HG02763 (cell line): ENCODE data around the gene DHH.

Experiments
- ATAC-seq: cut with Tn5 transposase; IDR thresholded peaks from one replicate; pipeline ENCODE4 v1.9.1; 2021; ENCODE audit warnings: mild to moderate bottlenecking, moderate library complexity; ENCODE audit not compliant: unreplicated experiment

Gene DHH

DNA sequence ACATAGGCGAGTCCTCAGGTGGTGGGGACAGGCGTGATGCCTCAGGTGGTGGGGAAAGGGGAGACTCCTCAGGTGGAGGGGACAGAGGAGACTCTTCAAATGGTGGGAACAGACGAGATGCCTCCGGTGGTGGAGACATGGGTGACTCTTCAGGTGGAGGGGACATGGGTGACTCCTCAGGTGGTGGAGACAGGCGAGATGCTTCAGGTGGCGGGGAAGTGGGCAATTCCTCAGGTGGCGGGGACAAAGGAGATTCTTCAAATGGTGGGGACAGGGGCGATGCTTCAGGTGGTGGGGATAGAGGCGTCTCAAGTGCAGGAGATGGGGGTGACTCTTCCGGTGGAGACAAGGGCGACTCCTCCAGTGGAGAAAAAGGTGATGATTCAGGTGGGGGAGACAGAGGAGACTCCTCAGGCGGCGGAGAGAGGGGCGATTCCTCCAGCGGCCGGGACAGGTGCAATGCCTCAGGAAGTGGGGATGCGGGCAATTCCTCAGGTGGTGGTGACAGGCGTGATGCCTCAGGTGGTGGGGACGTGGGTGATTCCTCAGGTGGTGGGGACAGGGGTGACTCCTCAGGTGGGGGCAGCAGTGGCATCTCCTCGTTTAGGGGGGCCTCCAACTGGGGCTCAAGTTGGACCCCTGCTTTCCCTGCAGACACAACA lies 42.7 kb downstream of the DHH start:
- no peak for ATAC-seq

DNA sequence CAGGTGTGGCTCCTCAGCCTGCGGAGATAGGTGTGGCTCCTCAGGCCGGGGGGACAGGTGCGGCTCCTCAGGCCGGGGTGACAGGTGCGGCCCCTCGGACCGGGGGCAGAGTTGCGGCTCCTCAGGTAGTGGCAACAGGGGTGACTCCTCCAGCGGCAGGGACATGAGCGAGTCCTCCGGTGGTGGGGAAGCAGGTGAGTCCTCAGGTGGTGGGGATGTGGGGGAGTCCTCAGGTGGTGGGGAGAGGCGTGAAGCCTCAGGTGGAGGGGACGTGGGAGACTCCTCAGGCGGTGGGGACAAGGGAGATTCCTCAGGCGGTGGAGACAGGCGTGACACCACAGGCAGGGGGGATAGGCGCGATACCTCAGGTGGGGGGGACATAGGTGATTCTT lies 43.2 kb downstream of the DHH start:
- ATAC-seq = no peak

DNA sequence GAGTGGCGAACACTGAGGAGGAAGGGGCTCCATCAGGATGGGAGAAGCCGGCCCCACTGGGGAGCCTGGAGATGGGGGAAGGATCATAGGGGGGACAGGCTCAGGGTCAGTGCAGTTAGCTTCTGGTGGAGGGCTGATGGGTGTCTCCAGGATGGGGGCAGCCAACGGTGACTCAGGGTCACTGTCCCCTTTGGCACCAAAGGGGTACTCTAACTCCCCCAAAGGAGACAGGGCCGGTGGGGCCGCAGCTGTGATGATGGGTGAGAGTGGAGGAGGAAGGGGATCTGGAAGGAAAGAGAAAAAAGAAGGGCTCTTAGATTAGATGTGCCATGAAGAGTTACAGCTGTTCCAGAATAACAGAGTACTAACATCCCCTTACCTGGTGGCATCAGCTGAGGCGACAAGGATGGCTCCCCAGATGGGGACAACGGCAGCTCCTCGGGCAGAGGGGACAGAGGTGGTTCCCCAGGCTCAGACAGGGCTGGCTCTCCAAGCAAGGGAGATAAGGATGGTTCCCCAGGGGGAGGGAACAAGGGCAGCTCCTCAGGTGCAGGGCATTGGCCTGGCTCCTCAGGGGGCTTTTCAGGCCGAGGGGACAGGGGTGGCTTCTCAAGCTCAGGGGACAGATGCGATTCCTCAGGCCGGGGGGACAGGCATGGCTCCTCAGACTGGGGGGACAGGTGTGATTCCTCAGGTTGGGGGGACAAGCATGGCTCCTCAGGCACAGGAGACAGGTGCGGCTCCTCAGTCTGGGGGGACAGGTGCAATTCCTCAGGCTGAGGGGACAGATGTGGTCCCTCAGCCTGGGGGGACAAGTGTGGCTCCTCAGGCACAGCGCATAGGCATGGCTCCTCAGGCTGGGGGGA lies 43.9 kb downstream of the DHH start:
- ATAC-seq = no peak

DNA sequence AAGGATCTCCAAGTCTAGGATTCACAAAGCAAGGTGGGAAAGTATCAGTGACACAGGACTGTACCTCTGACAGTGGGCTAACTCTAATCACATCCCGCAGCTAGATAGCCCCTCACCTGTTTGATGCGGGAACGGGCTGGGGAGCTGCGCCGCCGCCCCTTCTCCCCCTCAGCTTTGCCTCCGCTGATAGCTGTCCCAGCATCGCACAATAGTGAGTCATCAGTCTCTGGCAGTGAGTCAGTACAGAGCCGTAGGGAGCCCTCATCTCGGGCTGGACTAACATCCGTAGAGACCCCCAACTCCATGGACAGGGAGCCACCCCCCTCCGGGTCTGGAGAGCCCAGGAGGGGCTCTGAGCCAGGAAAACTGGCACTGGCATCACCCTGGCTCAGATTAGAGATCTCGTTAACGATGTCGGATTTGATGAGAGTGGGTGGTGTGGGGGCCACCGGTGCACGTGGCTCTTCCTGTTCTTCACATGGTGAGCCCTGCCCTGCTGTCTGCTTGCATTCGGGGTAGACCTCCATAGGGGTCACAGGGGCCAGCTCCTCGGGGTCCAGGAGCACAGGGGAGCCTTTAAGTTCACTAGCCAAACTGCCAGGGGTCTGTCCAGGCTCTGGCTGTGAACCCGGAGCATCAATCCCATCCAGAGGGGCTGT lies 44.9 kb downstream of the DHH start:
- no peak for ATAC-seq

GRCh38 chr12:49048953-49049352 lies 45.6 kb downstream of the DHH start:
- no peak for ATAC-seq

- no peak for ATAC-seq
Observed at GRCh38 chr12:49046129-49046895, 48.3 kb downstream of the DHH start.

- ATAC-seq = no peak
Observed at GRCh38 chr12:49044660-49045059, 49.9 kb downstream of the DHH start.

DNA sequence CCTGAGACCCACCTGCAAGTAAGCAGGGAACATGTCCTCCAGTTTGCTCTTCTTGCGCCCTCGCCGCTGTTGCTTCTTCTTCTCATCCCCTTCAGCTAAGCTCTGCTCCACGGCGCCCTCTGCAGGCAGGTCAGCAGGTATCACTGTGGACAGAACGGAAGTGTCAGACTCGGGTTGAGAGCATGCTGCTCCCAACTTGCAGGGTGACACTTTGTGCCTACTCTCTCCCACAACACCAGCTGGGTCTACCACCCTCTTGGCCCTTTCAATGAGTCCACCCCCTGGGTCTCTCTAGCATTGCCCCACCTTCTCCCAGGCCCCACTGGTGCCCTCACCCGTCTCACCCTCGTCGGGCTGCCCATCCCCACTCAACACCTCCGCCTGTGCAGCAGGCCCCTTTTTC lies 50.7 kb downstream of the DHH start:
- no peak for ATAC-seq

DNA sequence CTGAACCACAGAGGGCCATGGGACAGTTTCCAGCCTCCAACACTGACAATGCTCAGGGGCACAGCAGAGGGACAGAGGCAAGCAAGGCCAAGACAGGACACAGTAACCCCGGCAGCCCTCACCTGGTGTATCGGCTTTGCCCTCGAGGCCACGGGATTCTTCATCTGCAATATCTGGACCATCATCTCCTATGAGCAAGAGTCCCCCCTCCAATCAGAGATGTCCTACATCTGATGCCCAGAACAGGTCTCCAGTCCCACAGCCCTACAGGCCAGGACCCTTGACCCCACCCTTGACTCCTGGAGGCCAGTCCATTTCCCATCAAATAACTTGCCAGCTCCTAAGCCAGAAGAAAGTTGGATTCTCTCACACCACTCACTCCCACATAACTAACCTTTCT lies 51.4 kb downstream of the DHH start:
- ATAC-seq = no peak

- ATAC-seq = no peak
Observed at GRCh38 chr12:49041881-49042484, 52.6 kb downstream of the DHH start.

GRCh38 chr12:49041036-49041880 lies 53.3 kb downstream of the DHH start:
- ATAC-seq = no peak

DNA sequence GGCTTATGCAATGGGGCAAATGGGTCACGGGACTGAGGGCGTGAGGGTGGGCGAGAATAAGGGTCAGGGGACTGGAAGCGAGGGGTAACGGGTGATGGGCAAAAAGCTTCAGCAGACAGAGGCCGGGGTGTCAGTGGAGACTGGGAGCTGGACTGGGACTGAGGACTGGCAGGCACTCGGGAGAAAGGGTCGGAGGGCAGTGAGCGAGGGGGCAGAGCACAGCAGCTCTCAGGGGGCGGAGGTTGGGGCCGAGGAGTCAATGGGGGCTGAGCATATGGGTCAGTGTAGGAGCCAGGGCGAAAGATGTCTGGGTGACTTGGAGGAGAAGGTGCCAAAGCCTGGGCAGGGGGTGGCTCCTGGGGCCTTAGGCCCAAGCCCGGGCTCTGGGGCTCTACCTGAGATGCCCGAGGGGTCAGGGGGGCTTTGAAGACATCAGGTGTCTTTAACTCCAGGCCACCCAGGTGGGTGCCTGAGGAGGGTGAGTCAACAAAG lies 54.2 kb downstream of the DHH start:
- no peak for ATAC-seq

DNA sequence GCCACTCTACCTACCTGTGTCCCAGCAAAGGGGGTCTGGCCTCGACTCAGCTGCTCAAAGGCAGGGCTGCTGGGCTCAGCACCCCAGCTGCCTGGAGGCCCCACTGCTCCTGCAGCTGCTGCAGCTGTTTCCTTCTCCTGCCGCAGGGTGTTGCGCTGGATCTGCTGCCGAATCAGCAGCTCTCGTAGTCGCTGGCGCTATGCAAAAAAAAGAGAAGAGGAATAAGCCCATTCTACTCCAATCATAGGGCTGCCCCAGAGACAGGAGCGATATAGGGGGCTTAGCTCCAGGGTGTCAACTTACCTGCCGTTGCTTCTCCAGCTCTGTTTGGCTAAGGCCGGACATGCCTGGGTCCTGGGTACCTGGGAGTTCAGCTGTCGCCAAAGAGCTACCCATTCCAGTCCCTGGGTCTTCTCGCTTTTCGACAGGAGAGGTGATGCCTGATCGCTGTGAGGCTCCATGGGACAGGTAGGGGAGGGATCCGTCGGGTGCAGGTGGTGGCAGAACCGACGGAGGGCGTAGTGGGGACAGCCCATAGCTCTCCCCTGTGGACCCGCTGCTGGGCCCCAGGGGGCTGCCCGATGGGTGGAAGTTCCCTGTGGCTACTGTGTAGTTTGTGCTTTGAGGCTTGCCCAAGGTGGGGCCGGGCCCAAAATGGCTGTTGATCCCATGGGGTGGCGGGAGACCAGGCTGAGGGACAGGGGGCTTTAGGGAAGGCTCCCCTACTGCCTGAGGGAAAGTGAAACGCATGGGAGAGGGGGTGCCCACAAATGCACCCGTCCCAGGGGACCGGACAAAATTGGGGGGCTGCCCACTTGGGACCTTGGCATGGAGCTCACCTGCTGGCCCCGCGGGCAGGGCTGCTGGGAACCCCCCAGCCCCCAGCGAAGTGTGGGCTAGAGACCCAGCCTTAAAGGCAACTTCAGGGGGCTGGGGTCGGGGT lies 54.9 kb downstream of the DHH start:
- no peak for ATAC-seq

GRCh38 chr12:49038291-49038955 lies 56.2 kb downstream of the DHH start:
- no peak for ATAC-seq

DNA sequence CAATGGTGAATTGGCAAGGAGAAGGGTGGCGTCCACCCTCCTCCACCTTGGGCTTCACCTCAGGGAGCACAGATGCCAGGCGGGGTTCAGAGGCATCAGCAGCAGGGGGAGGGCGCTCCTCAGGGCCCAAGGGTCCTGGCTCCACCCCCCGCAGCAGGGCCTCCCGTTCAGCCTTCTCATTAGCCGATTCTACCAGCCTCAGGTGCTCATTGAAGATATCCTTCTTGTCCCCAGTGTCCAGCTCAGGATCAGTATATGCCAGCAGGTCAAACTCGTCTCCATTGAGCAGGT lies 56.7 kb downstream of the DHH start:
- no peak for ATAC-seq

GRCh38 chr12:49037111-49037946 lies 57.3 kb downstream of the DHH start:
- no peak for ATAC-seq
